Neural progenitor cell (in vitro differentiated cells): ENCODE results near the gene CD44. TPM values are rescaled to one million over a fixed set of nuclear protein-coding genes. Genes with fewer than 3 reads are reported as not detected.

ENCODE experiments used
- DNase-seq: peaks from one replicate; pipeline ENCODE4 v3.0.0-alpha.2; 2016; ENCODE audit warnings: low spot score
- H2AFZ ChIP-seq: fragments of 200-600 bp; sonication (generic); replicated peaks from 2 replicates; pipeline ENCODE4 v1.6.1; 2016; ENCODE audit warnings: antibody characterized with exemption
- H3F3A ChIP-seq: fragments of 200-600 bp; sonication (generic); 2 replicates; pipeline ENCODE4 v1.6.1; 2016; ENCODE audit warnings: antibody characterized with exemption, low read depth
- H3K27ac ChIP-seq: fragments of 200-600 bp; sonication (generic); 2 replicates; pipeline ENCODE4 v1.5.1; 2016; ENCODE audit warnings: mild to moderate bottlenecking
- H3K27me3 ChIP-seq: fragments of 200-600 bp; sonication (generic); 2 replicates; pipeline ENCODE4 v1.6.1; 2016; ENCODE audit warnings: mild to moderate bottlenecking, moderate library complexity
- H3K36me3 ChIP-seq: fragments of 200-600 bp; sonication (generic); 2 replicates; pipeline ENCODE4 v1.5.1; 2016
- H3K4me1 ChIP-seq: fragments of 200-600 bp; sonication (generic); 2 replicates; pipeline ENCODE4 v1.6.1; 2016; ENCODE audit warnings: mixed run types
- H3K4me2 ChIP-seq: fragments of 200-600 bp; sonication (generic); 2 replicates; pipeline ENCODE4 v1.6.1; 2016
- H3K4me3 ChIP-seq: fragments of 200-600 bp; sonication (generic); 2 replicates; pipeline ENCODE4 v1.5.1; 2016
- H3K79me2 ChIP-seq: fragments of 200-600 bp; sonication (generic); 2 replicates; pipeline ENCODE4 v1.6.1; 2016; ENCODE audit warnings: low read depth
- H3K9ac ChIP-seq: fragments of 200-600 bp; sonication (generic); 2 replicates; pipeline ENCODE4 v1.6.1; 2016
- H3K9me3 ChIP-seq: fragments of 200-600 bp; sonication (generic); 2 replicates; pipeline ENCODE4 v1.5.1; 2016; ENCODE audit warnings: low read depth
- H4K20me1 ChIP-seq: fragments of 200-600 bp; sonication (generic); 2 replicates; pipeline ENCODE4 v1.6.1; 2016; ENCODE audit warnings: low read depth
- H3K27ac Mint-ChIP-seq: 3 replicates; pipeline ENCODE4 v1.8.0; 2021; ENCODE audit warnings: mixed read lengths
- H3K27me3 Mint-ChIP-seq: 2 replicates; pipeline ENCODE4 v1.8.0; 2022; ENCODE audit warnings: low read depth, mild to moderate bottlenecking, inconsistent platforms, moderate library complexity, mixed read lengths; ENCODE audit not compliant: insufficient read depth
- H3K36me3 Mint-ChIP-seq: 3 replicates; pipeline ENCODE4 v1.8.0; 2021; ENCODE audit warnings: mixed read lengths
- H3K4me1 Mint-ChIP-seq: 3 replicates; pipeline ENCODE4 v1.8.0; 2021; ENCODE audit warnings: mixed read lengths
- H3K4me3 Mint-ChIP-seq: 3 replicates; pipeline ENCODE4 v1.8.0; 2021; ENCODE audit warnings: mild to moderate bottlenecking, moderate library complexity, mixed read lengths
- H3K9me3 Mint-ChIP-seq: 3 replicates; pipeline ENCODE4 v1.8.0; 2020; ENCODE audit warnings: mixed read lengths
- CTCF ChIP-seq: fragments of 200-600 bp; sonication (generic); IDR thresholded peaks from 2 replicates; pipeline ENCODE4 v1.5.1; 2017; ENCODE audit warnings: antibody characterized with exemption, mild to moderate bottlenecking
- EZH2 ChIP-seq: fragments of 200-600 bp; sonication (generic); IDR thresholded peaks from 2 replicates; pipeline ENCODE4 v1.6.1; 2017; ENCODE audit warnings: antibody characterized with exemption, mild to moderate bottlenecking, moderate library complexity
- EZH2phosphoT487 ChIP-seq: fragments of 200-600 bp; sonication (generic); IDR thresholded peaks from 2 replicates; pipeline ENCODE4 v1.6.1; 2017; ENCODE audit warnings: antibody characterized with exemption
- total RNA-seq: library from RNA; depleted of rRNA; stranded (reverse); fragments of >200 nt; gene quantifications from 2 replicates; pipeline ENCODE4 v1.2.3, GENCODE V29; 2015; ENCODE audit warnings: low replicate concordance

The CD44 gene
- total RNA-seq, 1 donor from 2014 or later = 1.4 TPM

- H3K27me3 Mint-ChIP-seq = peaks cover 5% of the 10 kb centered on the region
- Histone ChIP-seq H3K9me3 (no peaks in the 10 kb centered on the region), H3K27ac (no peak overlapping the region), H4K20me1 (no peaks in the 10 kb centered on the region), H3K79me2 (no peaks in the 10 kb centered on the region), H3F3A (no peaks in the 10 kb centered on the region), H3K9ac (no peak overlapping the region), H3K4me1 (no peaks in the 10 kb centered on the region), H3K4me2 (no peak overlapping the region), H3K27me3 (no peaks in the 10 kb centered on the region), H2AFZ (no peak overlapping the region), H3K4me3 (no peak overlapping the region), H3K36me3 (no peaks in the 10 kb centered on the region)
- no peaks in the 10 kb centered on the region for H3K4me1 Mint-ChIP-seq
- H3K27ac Mint-ChIP-seq = no peak overlapping the region
- DNase-seq = no peak
- H3K4me3 Mint-ChIP-seq = no peak overlapping the region
- no peaks in the 10 kb centered on the region for H3K9me3 Mint-ChIP-seq
- TF ChIP-seq EZH2 = no peak
- no peak for TF ChIP-seq EZH2phosphoT487
- no peak for TF ChIP-seq CTCF
- H3K36me3 Mint-ChIP-seq = no peaks in the 10 kb centered on the region
These were observed 11.5 kb downstream of the CD44 start for GRCh38 chr11:35150454-35150853.

- Histone ChIP-seq H3K27ac (no peak overlapping the region), H3K4me2 (no peak overlapping the region), H3K4me3 (no peak overlapping the region), H2AFZ (no peak overlapping the region), H3F3A (no peaks in the 10 kb centered on the region), H3K4me1 (no peaks in the 10 kb centered on the region), H3K36me3 (no peaks in the 10 kb centered on the region), H4K20me1 (no peaks in the 10 kb centered on the region), H3K9me3 (no peaks in the 10 kb centered on the region), H3K9ac (no peak overlapping the region), H3K79me2 (no peaks in the 10 kb centered on the region), H3K27me3 (no peaks in the 10 kb centered on the region)
- H3K9me3 Mint-ChIP-seq = no peaks in the 10 kb centered on the region
- H3K36me3 Mint-ChIP-seq = no peaks in the 10 kb centered on the region
- TF ChIP-seq EZH2 (no peak), CTCF (no peak)
- H3K27ac Mint-ChIP-seq = no peak overlapping the region
- no peak overlapping the region for H3K4me3 Mint-ChIP-seq
- DNase-seq = no peak
- H3K4me1 Mint-ChIP-seq = no peaks in the 10 kb centered on the region
- peaks cover 2% of the 10 kb centered on the region for H3K27me3 Mint-ChIP-seq
These were observed 12.3 kb downstream of the CD44 start for GRCh38 chr11:35151241-35151640.

GRCh38 chr11:35151683-35152280 is 12.8 kb downstream of the CD44 start:
- Histone ChIP-seq H3F3A (no peaks in the 10 kb centered on the region), H3K4me2 (no peak overlapping the region), H3K27me3 (no peaks in the 10 kb centered on the region), H3K79me2 (no peaks in the 10 kb centered on the region), H2AFZ (no peak overlapping the region), H3K27ac (no peak overlapping the region), H4K20me1 (no peaks in the 10 kb centered on the region), H3K4me3 (no peak overlapping the region), H3K36me3 (no peaks in the 10 kb centered on the region), H3K9me3 (no peaks in the 10 kb centered on the region), H3K9ac (no peak overlapping the region), H3K4me1 (no peaks in the 10 kb centered on the region)
- Mint-ChIP-seq H3K9me3 (no peaks in the 10 kb centered on the region), H3K4me1 (no peaks in the 10 kb centered on the region), H3K27me3 (peaks cover 2% of the 10 kb centered on the region), H3K4me3 (no peak overlapping the region), H3K27ac (no peak overlapping the region), H3K36me3 (no peaks in the 10 kb centered on the region)
- TF ChIP-seq EZH2 (no peak), CTCF (no peak), EZH2phosphoT487 (no peak)
- peak; percentile 14 for DNase-seq
